GM18909 (cell line): ENCODE measurements around the gene GLI3.
"Not testable (repeated sequence)": the region's sequence is repeated elsewhere in the genome, so short reads cannot be mapped to it uniquely, and the experiment has no call there.

Experiments
- ATAC-seq: cut with Tn5 transposase; IDR thresholded peaks from one replicate; pipeline ENCODE4 v1.9.1; 2021; ENCODE audit warnings: mild to moderate bottlenecking; ENCODE audit not compliant: unreplicated experiment, poor library complexity

Gene GLI3

GRCh38 chr7:42214060-42214679, 22.8 kb downstream of the GLI3 start:
- no peak for ATAC-seq

GRCh38 chr7:42213093-42213492, 23.9 kb downstream of the GLI3 start:
- no peak for ATAC-seq

- ATAC-seq: no peak
Measured at GRCh38 chr7:42212541-42213090, 24.4 kb downstream of the GLI3 start.

GRCh38 chr7:42211938-42212337, 25.1 kb downstream of the GLI3 start:
- ATAC-seq: no peak

- ATAC-seq: no peak
Measured at GRCh38 chr7:42210779-42211178, 26.2 kb downstream of the GLI3 start.

- no peak for ATAC-seq
Measured at GRCh38 chr7:42210333-42210732, 26.7 kb downstream of the GLI3 start.

- ATAC-seq: not testable (repeated sequence)
Measured at GRCh38 chr7:42209085-42209484, 27.9 kb downstream of the GLI3 start.

GRCh38 chr7:42208572-42208971, 28.4 kb downstream of the GLI3 start:
- no peak for ATAC-seq

GRCh38 chr7:42207420-42207819, 29.6 kb downstream of the GLI3 start:
- no peak for ATAC-seq

- ATAC-seq: no peak
Measured at GRCh38 chr7:42203336-42203735, 33.7 kb downstream of the GLI3 start.

- ATAC-seq: no peak
Measured at GRCh38 chr7:42202601-42203000, 34.4 kb downstream of the GLI3 start.

GRCh38 chr7:42198974-42199668, 37.9 kb downstream of the GLI3 start:
- no peak for ATAC-seq

GRCh38 chr7:42198296-42198695, 38.7 kb downstream of the GLI3 start:
- ATAC-seq: no peak

GRCh38 chr7:42197451-42197850, 39.6 kb downstream of the GLI3 start:
- ATAC-seq: no peak

- no peak for ATAC-seq
Measured at GRCh38 chr7:42194238-42194637, 42.8 kb downstream of the GLI3 start.

GRCh38 chr7:42193471-42194129, 43.4 kb downstream of the GLI3 start:
- ATAC-seq: no peak

- no peak for ATAC-seq
Measured at GRCh38 chr7:42192851-42193461, 44.1 kb downstream of the GLI3 start.

- no peak for ATAC-seq
Measured at GRCh38 chr7:42192066-42192465, 44.9 kb downstream of the GLI3 start.

GRCh38 chr7:42189535-42189934, 47.5 kb downstream of the GLI3 start:
- no peak for ATAC-seq

- ATAC-seq: no peak
Measured at GRCh38 chr7:42186151-42186550, 50.9 kb downstream of the GLI3 start.

GRCh38 chr7:42185726-42186125, 51.3 kb downstream of the GLI3 start:
- no peak for ATAC-seq
